Astrocyte of the spinal cord (primary cell): ENCODE measurements around the gene IST1.
"Not testable (repeated sequence)": the region's sequence is repeated elsewhere in the genome, so short reads cannot be mapped to it uniquely, and the experiment has no call there.

ENCODE experiments used
- DNase-seq: peaks from one replicate; pipeline ENCODE4 v3.0.0; 2011; ENCODE audit warnings: low read depth, low spot score
- H3K4me3 ChIP-seq: 2 replicates; pipeline ENCODE4 v1.5.1; 2011; ENCODE audit warnings: low read depth, mild to moderate bottlenecking, low read length, moderate library complexity
- CTCF ChIP-seq: IDR thresholded peaks from 2 replicates; pipeline ENCODE4 v1.5.1; 2012; ENCODE audit warnings: low read depth, mild to moderate bottlenecking, low read length, inconsistent platforms
- in situ Hi-C: cut with HindIII; loops from 2 replicates; pipeline ENCODE4 v1.10.0; 2017; ENCODE audit warnings: low sequenced_read_pairs

IST1 gene

GRCh38 chr16:71902656-71903365 lies 7.5 kb downstream of the IST1 start:
- TF ChIP-seq CTCF, result no peak
- no peak for DNase-seq
- in situ Hi-C loops, result no loop called here
- no peak overlapping the region for H3K4me3 ChIP-seq

GRCh38 chr16:71903608-71904007 lies 8.3 kb downstream of the IST1 start:
- TF ChIP-seq CTCF, result no peak
- in situ Hi-C loops, result no loop called here
- H3K4me3 ChIP-seq, result no peak overlapping the region
- DNase-seq, result no peak

- in situ Hi-C loops, result no loop called here
- H3K4me3 ChIP-seq, result no peak overlapping the region
- no peak for TF ChIP-seq CTCF
- no peak for DNase-seq
Observed at GRCh38 chr16:71904239-71904638, 8.9 kb downstream of the IST1 start.

- DNase-seq, H3K4me3 ChIP-seq, in situ Hi-C loops: not testable (repeated sequence)
Observed at GRCh38 chr16:71905765-71906164, 10.4 kb downstream of the IST1 start.

- no peak overlapping the region for H3K4me3 ChIP-seq
- DNase-seq, result no peak
- in situ Hi-C loops, result no loop called here
- TF ChIP-seq CTCF, result no peak
Observed at GRCh38 chr16:71911121-71911520, 15.8 kb downstream of the IST1 start.

GRCh38 chr16:71912534-71913275 lies 17.4 kb downstream of the IST1 start:
- DNase-seq, result no peak
- no peak overlapping the region for H3K4me3 ChIP-seq
- in situ Hi-C loops, result no loop called here
- TF ChIP-seq CTCF, result no peak

GRCh38 chr16:71914802-71915201 lies 19.5 kb downstream of the IST1 start:
- no peak for TF ChIP-seq CTCF
- no peak overlapping the region for H3K4me3 ChIP-seq
- in situ Hi-C loops, result no loop called here
- DNase-seq, result no peak
